Esophagus squamous epithelium (tissue), 5 donors: ENCODE results near the gene PHEX. TPM values are rescaled to one million over a fixed set of nuclear protein-coding genes. Genes with fewer than 3 reads are reported as not detected.

Experiments used
- DNase-seq: peaks from one replicate; lab custom pipeline; 2025; lab: John Stamatoyannopoulos, UW
- H3K27ac ChIP-seq, 4 donors: fragments of 200-600 bp; sonication (generic); one replicate each; pipeline ENCODE4 v1.5.1; 2016 to 2019; ENCODE audit warnings: mild to moderate bottlenecking in 1 of 4
- H3K27me3 ChIP-seq, 4 donors: fragments of 200-600 bp; sonication (generic); 1 replicate in 3 of 4; 2 replicates in 1 of 4; pipeline versions ENCODE4 v1.5.1 to v1.6.0; 2017 to 2021; ENCODE audit warnings: antibody characterized with exemption in 1 of 4
- H3K36me3 ChIP-seq, 3 donors: fragments of 200-600 bp; sonication (generic); one replicate each; pipeline ENCODE4 v1.5.1; 2016 to 2019
- H3K4me1 ChIP-seq, 3 donors: fragments of 200-600 bp; sonication (generic); one replicate each; pipeline ENCODE4 v1.5.1; 2017 to 2019
- H3K4me3 ChIP-seq, 4 donors: fragments of 200-600 bp; sonication (generic); 1 replicate in 3 of 4; 2 replicates in 1 of 4; pipeline ENCODE4 v1.5.1; 2016 to 2019; ENCODE audit warnings: mild to moderate bottlenecking in 2 of 4, moderate library complexity in 1 of 4
- H3K9me3 ChIP-seq, 3 donors: fragments of 200-600 bp; sonication (generic); one replicate each; pipeline ENCODE4 v1.5.1; 2016 to 2019
- CTCF ChIP-seq, 6 experiments: fragments of 450-650 bp in 4 of 6; fragments of 200-600 bp in 2 of 6; sonication (generic) in 2 of 6; IDR thresholded peaks; one replicate each; pipeline ENCODE4 v1.5.1; 2016 to 2019; ENCODE audit warnings: antibody characterized with exemption in 6 of 6, mild to moderate bottlenecking in 4 of 6, moderate library complexity in 4 of 6
- POLR2A ChIP-seq, 4 donors: fragments of 450-650 bp; IDR thresholded peaks; one replicate each; pipeline ENCODE4 v1.6.1; 2017; ENCODE audit warnings: antibody characterized with exemption in 4 of 4, mild to moderate bottlenecking in 4 of 4, moderate library complexity in 3 of 4
- WGBS, 2 donors: methylation state at CpG; one replicate each; pipeline ENCODE4 v1.1.5; 2018; 5-methylcytosine and 5-hydroxymethylcytosine counted together
- intact Hi-C: fragments of 100-400 bp; cut with DNase I; formaldehyde crosslinking; loops from one replicate; pipeline ENCODE4 v1.15.0; 2022
- total RNA-seq, 4 donors: library from RNA; depleted of rRNA; stranded (reverse); fragments of >200 nt; gene quantifications; one replicate each; pipeline ENCODE4 v1.1.0, GENCODE V29; 2016
- donor health status: DM: yes; HTN: yes; CAD: no.

The PHEX gene
- total RNA-seq, 4 donors from 2014 or later = 0.04 to 0.73 (median 0.31) TPM

GRCh38 chrX:22105971-22106370, 73.8 kb downstream of the PHEX start:
- Histone ChIP-seq H3K9me3 (no peaks in the 10 kb centered on the region), H3K27ac (no peak overlapping the region), H3K4me1 (no peaks in the 10 kb centered on the region), H3K27me3 (no peaks in the 10 kb centered on the region), H3K36me3 (no peaks in the 10 kb centered on the region), H3K4me3 (no peak overlapping the region)
- DNase-seq = no peak
- intact Hi-C loops = no loop called here
- TF ChIP-seq CTCF (IDR thresholded peaks at IDR 0.05) = no peak
- TF ChIP-seq POLR2A (IDR thresholded peaks at IDR 0.05) = no peak
- WGBS, 2 donors = 81 to 100% methylated on average over 1 to 2 of the region's 2 CpGs

- H3K4me3 ChIP-seq = no peak overlapping the region
- H3K36me3 ChIP-seq = no peaks in the 10 kb centered on the region
- TF ChIP-seq CTCF (IDR thresholded peaks at IDR 0.05) (no peak), POLR2A (IDR thresholded peaks at IDR 0.05) (no peak)
- no peaks in the 10 kb centered on the region for H3K4me1 ChIP-seq
- WGBS, 2 donors = 86 to 96% methylated on average over 1 of the region's 1 CpG
- DNase-seq = no peak
- no peaks in the 10 kb centered on the region for H3K27me3 ChIP-seq
- H3K9me3 ChIP-seq = no peaks in the 10 kb centered on the region
- intact Hi-C loops = no loop called here
- no peak overlapping the region for H3K27ac ChIP-seq
These were observed 77.3 kb downstream of the PHEX start for GRCh38 chrX:22109442-22109841.

- WGBS, 2 donors = 39 to 60% methylated on average over 5 to 6 of the region's 6 CpGs
- TF ChIP-seq CTCF (IDR thresholded peaks at IDR 0.05) (no peak), POLR2A (IDR thresholded peaks at IDR 0.05) (no peak)
- no peaks in the 10 kb centered on the region for H3K9me3 ChIP-seq
- no peaks in the 10 kb centered on the region for H3K4me1 ChIP-seq
- DNase-seq = no peak
- no peaks in the 10 kb centered on the region for H3K27me3 ChIP-seq
- H3K4me3 ChIP-seq = no peak overlapping the region
- H3K36me3 ChIP-seq = no peaks in the 10 kb centered on the region
- no peak overlapping the region for H3K27ac ChIP-seq
- intact Hi-C loops = no loop called here
These were observed 78.8 kb downstream of the PHEX start for GRCh38 chrX:22110729-22111494.

DNA sequence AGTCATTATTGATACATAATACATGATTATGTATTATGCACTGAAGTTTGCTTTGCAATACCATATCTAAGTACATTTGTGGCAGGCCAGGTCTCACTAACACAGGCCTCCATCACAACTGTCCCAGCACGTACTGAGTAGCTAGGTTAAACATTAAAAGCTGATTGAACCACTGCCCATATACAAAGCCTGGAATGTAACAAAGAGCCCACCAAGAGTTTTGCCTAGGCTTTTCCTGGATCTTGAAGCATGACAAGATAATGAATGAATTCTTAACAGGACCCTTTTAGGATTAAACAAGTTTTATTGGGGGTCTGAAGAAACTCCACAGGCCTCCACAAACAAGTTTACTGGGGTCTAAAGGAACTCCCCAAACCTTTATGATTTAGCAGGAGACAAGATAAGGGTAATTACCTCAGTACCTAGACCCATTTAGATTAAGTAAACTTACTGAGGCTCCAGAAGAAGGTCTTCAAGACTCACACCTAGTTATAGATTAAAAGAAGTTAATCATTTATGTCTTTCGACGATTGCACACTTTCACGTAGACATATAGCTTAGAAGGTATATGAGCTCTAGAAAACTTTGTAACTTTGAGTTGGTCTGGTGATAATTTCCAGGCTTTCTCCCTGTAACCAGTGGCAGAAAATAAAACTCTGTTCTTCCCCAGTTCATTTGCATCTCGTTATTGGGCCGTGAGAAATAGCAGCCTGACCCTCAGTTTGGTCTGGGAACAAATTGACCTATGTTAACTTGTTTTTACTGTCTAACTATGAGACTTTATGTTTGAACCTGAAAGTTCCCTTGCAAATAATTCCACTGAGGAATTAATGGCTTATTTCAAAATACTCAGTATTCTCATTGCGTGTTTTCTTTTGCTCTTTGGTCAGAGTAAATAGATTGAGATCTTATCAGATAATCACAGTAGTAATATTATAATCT, 84.8 kb downstream of the PHEX start:
- no peak for DNase-seq
- no peak overlapping the region for H3K4me3 ChIP-seq
- no peaks in the 10 kb centered on the region for H3K36me3 ChIP-seq
- no peak overlapping the region for H3K27ac ChIP-seq
- no peak for TF ChIP-seq POLR2A (IDR thresholded peaks at IDR 0.05)
- intact Hi-C loops = no loop called here
- H3K27me3 ChIP-seq = no peaks in the 10 kb centered on the region
- no peaks in the 10 kb centered on the region for H3K9me3 ChIP-seq
- 70 to 92% methylated on average over 7 of the region's 7 CpGs for WGBS, 2 donors
- peaks cover 0 to 7% (median 0%) of the 10 kb centered on the region in 3 donors for H3K4me1 ChIP-seq

DNA sequence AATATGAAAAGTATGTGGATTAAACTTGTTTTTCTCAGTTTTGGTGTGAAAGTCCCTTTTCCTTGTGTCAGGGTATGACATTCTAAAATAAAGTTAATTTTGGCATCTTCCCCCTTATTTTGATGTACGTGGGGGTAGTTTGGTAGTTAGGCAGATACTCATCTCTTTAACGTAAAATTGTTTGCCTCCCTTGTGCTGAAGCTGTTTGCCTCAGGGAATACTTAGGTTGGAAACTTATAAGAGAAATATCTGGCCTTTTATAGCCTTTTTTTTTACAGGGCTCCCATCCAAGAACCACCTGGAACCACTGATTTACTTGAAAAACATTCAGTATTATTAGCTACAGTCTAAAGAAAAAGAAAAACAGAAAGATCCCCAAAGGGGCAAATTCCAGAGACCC, 85.5 kb downstream of the PHEX start:
- intact Hi-C loops = no loop called here
- Histone ChIP-seq H3K27ac (no peak overlapping the region), H3K36me3 (no peaks in the 10 kb centered on the region), H3K4me3 (no peak overlapping the region), H3K4me1 (peaks cover 0 to 7% (median 0%) of the 10 kb centered on the region in 3 donors), H3K27me3 (no peaks in the 10 kb centered on the region), H3K9me3 (no peaks in the 10 kb centered on the region)
- no peak for TF ChIP-seq CTCF (IDR thresholded peaks at IDR 0.05)
- no peak for TF ChIP-seq POLR2A (IDR thresholded peaks at IDR 0.05)
- no peak for DNase-seq
- 28 to 30% methylated on average over 2 of the region's 2 CpGs for WGBS, 2 donors
